CD4-positive, alpha-beta T cell (primary cell): ENCODE results near the gene METTL14. TPM values are rescaled to one million over a fixed set of nuclear protein-coding genes. Genes with fewer than 3 reads are reported as not detected.

Experiments
- ATAC-seq: fragments of 200-7000 bp; cut with Tn5 transposase; one replicate; pipeline ENCODE4 v1.10.0; 2022; ENCODE audit warnings: mild to moderate bottlenecking; ENCODE audit not compliant: poor library complexity
- CTCF ChIA-PET: fragments of 350-600 bp; sonication (Branson Sonifier 250); formaldehyde crosslinking; loops from one replicate; lab custom pipeline; 2021; ENCODE audit warnings: antibody characterized with exemption, inconsistent platforms; lab: Charles Lee
- POLR2A ChIA-PET: fragments of 350-600 bp; sonication (Branson Sonifier 250); formaldehyde crosslinking; loops from one replicate; lab custom pipeline; 2021; ENCODE audit warnings: antibody characterized with exemption, inconsistent platforms; lab: Charles Lee
- DNase-seq, 14 experiments: peaks; one replicate each; pipeline ENCODE4 v3.0.0-alpha.2; 2013 to 2020; ENCODE audit warnings: mixed read lengths in 2 of 14
- H3K27ac ChIP-seq, 2 donors: one replicate each; pipeline versions ENCODE4 v1.5.1 to v1.7.0; 2013; ENCODE audit warnings: low read length in 2 of 2, low read depth in 1 of 2, mild to moderate bottlenecking in 1 of 2
- H3K27me3 ChIP-seq, 2 experiments: 1 replicate in 1 of 2; 2 replicates in 1 of 2; pipeline versions ENCODE4 v1.6.1 to v1.7.0; 2013; ENCODE audit warnings: low read length in 2 of 2, control low read depth in 1 of 2, mild to moderate bottlenecking in 1 of 2, moderate library complexity in 1 of 2; ENCODE audit not compliant: insufficient read depth in 2 of 2, control insufficient read depth in 1 of 2
- H3K36me3 ChIP-seq: one replicate; pipeline ENCODE4 v1.6.1; 2013; ENCODE audit warnings: low read length, control low read depth; ENCODE audit not compliant: insufficient read depth
- H3K4me1 ChIP-seq: one replicate; pipeline ENCODE4 v1.6.1; 2013; ENCODE audit warnings: low read length, control low read depth; ENCODE audit not compliant: insufficient read depth
- H3K4me3 ChIP-seq: one replicate; pipeline ENCODE4 v1.5.1; 2013; ENCODE audit warnings: mild to moderate bottlenecking, low read length, moderate library complexity
- H3K9me3 ChIP-seq, 2 experiments: 1 replicate in 1 of 2; 2 replicates in 1 of 2; pipeline versions ENCODE4 v1.6.1 to v1.7.0; 2013; ENCODE audit warnings: low read length in 2 of 2, mild to moderate bottlenecking in 2 of 2, control low read depth in 1 of 2, moderate library complexity in 1 of 2; ENCODE audit not compliant: control insufficient read depth in 1 of 2, insufficient read depth in 1 of 2
- H3K27ac Mint-ChIP-seq: one replicate; pipeline ENCODE4 v1.8.0; 2020; ENCODE audit warnings: mixed read lengths
- H3K27me3 Mint-ChIP-seq: one replicate; pipeline ENCODE4 v1.8.0; 2021; ENCODE audit warnings: mixed read lengths
- H3K36me3 Mint-ChIP-seq: one replicate; pipeline ENCODE4 v1.8.0; 2021; ENCODE audit warnings: low read depth, mixed read lengths
- H3K4me1 Mint-ChIP-seq: one replicate; pipeline ENCODE4 v1.8.0; 2021; ENCODE audit warnings: low read depth, mixed read lengths
- H3K4me3 Mint-ChIP-seq: one replicate; pipeline ENCODE4 v1.8.0; 2020; ENCODE audit warnings: mild to moderate bottlenecking, mixed read lengths
- H3K9me3 Mint-ChIP-seq: one replicate; pipeline ENCODE4 v1.8.0; 2020; ENCODE audit warnings: mixed read lengths
- intact Hi-C, 2 experiments: fragments of 100-400 bp; cut with DNase I in 1 of 2; cut with micrococcal nuclease in 1 of 2; formaldehyde crosslinking; loops; one replicate each; pipeline versions ENCODE4 v1.15.1 to v1.9.0; 2023 to 2025; cut with DNase I, micrococcal nuclease
- total RNA-seq, 174 experiments: library from RNA in 2 of 174; stranded (reverse) in 2 of 174; gene quantifications; one replicate each; pipeline ENCODE4 v1.2.3 and lab custom pipeline; 2021 to 2026
- TF ChIP-seq, protein P1 (sequence below): fragments of 200-600 bp; IDR thresholded peaks from one replicate; pipeline ENCODE4 v1.8.0; 2022; ENCODE audit warnings: antibody characterized with exemption, mild to moderate bottlenecking

The METTL14 gene
- total RNA-seq, 2 experiments from 2014 or later: 45.1 to 46.5 TPM

DNA sequence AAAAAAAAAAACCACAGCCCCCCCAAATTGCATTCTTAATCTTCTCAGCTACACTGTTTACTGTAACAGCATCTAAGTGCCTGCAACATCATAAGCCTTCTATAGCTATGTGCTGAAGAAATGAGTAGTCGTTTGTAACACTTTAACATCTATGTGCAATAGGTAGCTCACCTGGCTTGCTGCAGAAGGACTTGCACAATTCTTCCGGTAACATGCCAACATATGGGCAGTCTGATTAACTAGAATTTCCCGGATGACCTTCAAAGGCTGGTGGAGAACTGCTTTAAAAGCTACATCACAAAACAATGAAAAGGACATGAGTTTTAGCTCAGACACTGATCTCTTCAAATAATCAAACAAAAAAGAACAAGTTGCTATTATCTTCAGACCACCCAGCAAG lies 52.9 kb downstream of the METTL14 start:
- H3K4me3 ChIP-seq: no peak overlapping the region
- ChIA-PET CTCF (interaction anchor here (1.3 kb wide), 1 partner anchor 19 kb away, joined by 3 read pairs; no protein-coding TSS in a partner anchor), POLR2A (no interaction called here)
- H3K36me3 Mint-ChIP-seq: peaks cover 55% of the 10 kb centered on the region
- ATAC-seq: no peak
- TF ChIP-seq, protein P1, sequence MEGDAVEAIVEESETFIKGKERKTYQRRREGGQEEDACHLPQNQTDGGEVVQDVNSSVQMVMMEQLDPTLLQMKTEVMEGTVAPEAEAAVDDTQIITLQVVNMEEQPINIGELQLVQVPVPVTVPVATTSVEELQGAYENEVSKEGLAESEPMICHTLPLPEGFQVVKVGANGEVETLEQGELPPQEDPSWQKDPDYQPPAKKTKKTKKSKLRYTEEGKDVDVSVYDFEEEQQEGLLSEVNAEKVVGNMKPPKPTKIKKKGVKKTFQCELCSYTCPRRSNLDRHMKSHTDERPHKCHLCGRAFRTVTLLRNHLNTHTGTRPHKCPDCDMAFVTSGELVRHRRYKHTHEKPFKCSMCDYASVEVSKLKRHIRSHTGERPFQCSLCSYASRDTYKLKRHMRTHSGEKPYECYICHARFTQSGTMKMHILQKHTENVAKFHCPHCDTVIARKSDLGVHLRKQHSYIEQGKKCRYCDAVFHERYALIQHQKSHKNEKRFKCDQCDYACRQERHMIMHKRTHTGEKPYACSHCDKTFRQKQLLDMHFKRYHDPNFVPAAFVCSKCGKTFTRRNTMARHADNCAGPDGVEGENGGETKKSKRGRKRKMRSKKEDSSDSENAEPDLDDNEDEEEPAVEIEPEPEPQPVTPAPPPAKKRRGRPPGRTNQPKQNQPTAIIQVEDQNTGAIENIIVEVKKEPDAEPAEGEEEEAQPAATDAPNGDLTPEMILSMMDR: no peak
- H3K27ac ChIP-seq: no peak overlapping the region
- no peaks in the 10 kb centered on the region for H3K27me3 Mint-ChIP-seq
- peaks cover 46% of the 10 kb centered on the region for H3K36me3 ChIP-seq
- no peak overlapping the region for H3K27ac Mint-ChIP-seq
- no peaks in the 10 kb centered on the region for H3K9me3 ChIP-seq
- no peaks in the 10 kb centered on the region for H3K4me1 Mint-ChIP-seq
- H3K4me1 ChIP-seq: no peaks in the 10 kb centered on the region
- H3K27me3 ChIP-seq: no peaks in the 10 kb centered on the region
- H3K9me3 Mint-ChIP-seq: no peaks in the 10 kb centered on the region
- no peak overlapping the region for H3K4me3 Mint-ChIP-seq
- DNase-seq: no peak
- intact Hi-C loops: no loop called here

DNA sequence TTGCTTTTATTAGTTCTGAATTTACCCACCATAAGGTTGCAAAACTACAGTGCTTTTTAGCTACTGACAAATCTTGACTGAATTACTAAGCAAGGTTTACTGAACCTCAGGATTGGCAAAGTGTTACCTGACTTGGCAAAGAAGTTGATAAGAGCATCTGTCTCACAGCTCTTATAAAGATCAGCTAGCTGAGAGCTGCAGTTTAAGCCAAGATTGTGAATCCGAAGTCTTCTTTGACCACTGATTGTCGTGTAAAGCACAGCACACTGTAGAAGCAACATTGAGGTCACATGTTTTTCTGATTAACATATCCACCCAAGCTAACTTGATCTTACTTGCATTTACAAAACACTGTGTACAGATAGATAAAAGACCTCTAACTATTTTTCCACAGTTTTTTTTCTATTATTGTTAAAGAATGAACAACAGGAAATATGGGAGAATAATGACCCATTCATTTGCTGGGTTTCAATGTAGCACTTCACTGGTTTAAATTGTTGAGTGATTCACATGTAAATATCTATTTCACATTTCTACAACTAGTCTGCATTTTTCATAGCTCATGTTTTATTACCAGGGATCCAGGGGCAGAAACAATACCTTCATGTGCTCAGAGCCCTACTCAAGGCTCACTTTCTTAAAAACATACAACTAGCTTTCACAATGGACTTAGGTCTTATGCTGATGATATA lies 54.0 kb downstream of the METTL14 start:
- ChIA-PET CTCF (interaction anchor here (1.3 kb wide), 1 partner anchor 20 kb away, joined by 3 read pairs; no protein-coding TSS in a partner anchor), POLR2A (no interaction called here)
- H3K36me3 ChIP-seq: peaks cover 55% of the 10 kb centered on the region
- no peaks in the 10 kb centered on the region for H3K4me1 ChIP-seq
- DNase-seq: no peak
- intact Hi-C loops: no loop called here
- H3K27me3 Mint-ChIP-seq: no peaks in the 10 kb centered on the region
- no peaks in the 10 kb centered on the region for H3K9me3 Mint-ChIP-seq
- no peak overlapping the region for H3K27ac ChIP-seq
- no peak overlapping the region for H3K4me3 Mint-ChIP-seq
- TF ChIP-seq, protein P1: no peak
- H3K27ac Mint-ChIP-seq: no peak overlapping the region
- no peaks in the 10 kb centered on the region for H3K9me3 ChIP-seq
- no peak for ATAC-seq
- H3K4me3 ChIP-seq: no peak overlapping the region
- no peaks in the 10 kb centered on the region for H3K4me1 Mint-ChIP-seq
- H3K27me3 ChIP-seq: no peaks in the 10 kb centered on the region
- H3K36me3 Mint-ChIP-seq: peaks cover 65% of the 10 kb centered on the region

DNA sequence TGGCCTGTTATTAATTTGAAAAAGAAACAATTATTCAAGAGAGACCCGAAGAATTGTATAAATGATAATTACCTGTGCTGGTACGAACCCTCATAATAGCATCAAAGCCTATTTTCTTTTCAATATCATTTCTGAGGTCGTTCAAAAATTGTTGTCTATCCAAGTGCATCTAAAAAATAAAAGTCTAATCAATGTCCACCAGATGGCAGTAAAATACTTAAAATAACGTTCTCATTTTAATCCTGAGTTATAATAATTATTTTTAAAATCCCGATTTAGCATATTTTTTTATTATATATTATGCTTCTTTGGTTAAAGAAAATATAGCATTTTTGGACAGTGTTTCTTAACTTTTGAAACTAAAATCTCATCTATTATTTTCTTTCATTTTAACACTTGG lies 55.7 kb downstream of the METTL14 start:
- ATAC-seq (no peak), DNase-seq (peak in 3 of 14 experiments; percentile 16 to 33 (median 17))
- H3K27me3 ChIP-seq: no peaks in the 10 kb centered on the region
- Mint-ChIP-seq H3K4me1 (no peaks in the 10 kb centered on the region), H3K9me3 (no peaks in the 10 kb centered on the region), H3K36me3 (peaks cover 71% of the 10 kb centered on the region), H3K27me3 (no peaks in the 10 kb centered on the region), H3K4me3 (no peak overlapping the region), H3K27ac (no peak overlapping the region)
- intact Hi-C loops: loop anchor here in 1 of 2 experiments (1.0 kb wide), 1 partner anchor 149 kb away; no protein-coding TSS in a partner anchor
- TF ChIP-seq, protein P1: peak; percentile 67
- ChIA-PET POLR2A (no interaction called here), CTCF (interaction anchor here (0.5 kb wide), 1 partner anchor 602 kb away, joined by 3 read pairs; no protein-coding TSS in a partner anchor)
- no peaks in the 10 kb centered on the region for H3K4me1 ChIP-seq
- H3K36me3 ChIP-seq: peaks cover 64% of the 10 kb centered on the region
- no peaks in the 10 kb centered on the region for H3K9me3 ChIP-seq
- H3K27ac ChIP-seq: no peak overlapping the region
- no peak overlapping the region for H3K4me3 ChIP-seq
